Ectodermal cell (in vitro differentiated cells): ENCODE data around the gene REST.

Source experiments
- H3K27ac ChIP-seq: 2 replicates; pipeline ENCODE4 v1.7.0; 2013; ENCODE audit warnings: mild to moderate bottlenecking, low read depth, low read length; ENCODE audit not compliant: insufficient read depth, poor library complexity, severe bottlenecking
- H3K27me3 ChIP-seq: 2 replicates; pipeline ENCODE4 v1.7.0; 2013; ENCODE audit warnings: mild to moderate bottlenecking, low read length; ENCODE audit not compliant: insufficient read depth, control insufficient read depth, poor library complexity, severe bottlenecking
- H3K36me3 ChIP-seq: one replicate; pipeline ENCODE4 v1.7.0; 2013; ENCODE audit warnings: low read length; ENCODE audit not compliant: control insufficient read depth, insufficient read depth
- H3K4me1 ChIP-seq: one replicate; pipeline ENCODE4 v1.7.0; 2013; ENCODE audit warnings: low read length; ENCODE audit not compliant: control insufficient read depth, insufficient read depth
- H3K4me3 ChIP-seq: 2 replicates; pipeline ENCODE4 v1.7.0; 2013; ENCODE audit warnings: low read depth, low read length, control low read depth; ENCODE audit not compliant: insufficient read depth
- H3K9me3 ChIP-seq: 2 replicates; pipeline ENCODE4 v1.7.0; 2013; ENCODE audit warnings: mild to moderate bottlenecking, low read length, moderate library complexity; ENCODE audit not compliant: control insufficient read depth
- WGBS, 2 experiments: methylation state at CpG; one replicate each; pipeline ENCODE4 v1.1.7; 2013; ENCODE audit warnings: missing lambda C conversion rate in 2 of 2; 5-methylcytosine and 5-hydroxymethylcytosine counted together

The REST gene

GRCh38 chr4:56995525-56995924 is 87.8 kb downstream of the REST start:
- WGBS, 2 experiments: 96 to 97% methylated on average over 7 of the region's 7 CpGs
- H3K27me3 ChIP-seq: no peaks in the 10 kb centered on the region
- H3K9me3 ChIP-seq: no peaks in the 10 kb centered on the region
- no peak overlapping the region for H3K4me3 ChIP-seq
- H3K36me3 ChIP-seq: peaks cover 40% of the 10 kb centered on the region
- no peak overlapping the region for H3K27ac ChIP-seq
- no peaks in the 10 kb centered on the region for H3K4me1 ChIP-seq

GRCh38 chr4:56999751-57000150 is 92.1 kb downstream of the REST start:
- Histone ChIP-seq H3K36me3 (peaks cover 40% of the 10 kb centered on the region), H3K27ac (no peak overlapping the region)
- 88 to 100% methylated on average over 1 of the region's 1 CpG for WGBS, 2 experiments

GRCh38 chr4:57013543-57014120 is 105.9 kb downstream of the REST start:
- no peaks in the 10 kb centered on the region for H3K27me3 ChIP-seq
- WGBS, 2 experiments: 95 to 97% methylated on average over 3 of the region's 4 CpGs
- H3K9me3 ChIP-seq: no peaks in the 10 kb centered on the region
- no peak overlapping the region for H3K27ac ChIP-seq
- peaks cover 33% of the 10 kb centered on the region for H3K36me3 ChIP-seq
- H3K4me1 ChIP-seq: no peaks in the 10 kb centered on the region
- no peak overlapping the region for H3K4me3 ChIP-seq

More at GRCh38 chr4:56999751-57000150, 92.1 kb downstream of the REST start:
- H3K4me3 ChIP-seq: no peak overlapping the region
- no peaks in the 10 kb centered on the region for H3K27me3 ChIP-seq
- H3K9me3 ChIP-seq: no peaks in the 10 kb centered on the region
- no peaks in the 10 kb centered on the region for H3K4me1 ChIP-seq
